A549 (cell line): ENCODE data around the gene ANKRD30A. TPM values are rescaled to one million over a fixed set of nuclear protein-coding genes. Genes with fewer than 3 reads are reported as not detected.

ENCODE experiments used
- ATAC-seq, 2 experiments: fragments of 200-7000 bp in 1 of 2; fragments of >200 bp in 1 of 2; cut with Nextera tagmentation in 1 of 2; cut with Tn5 transposase in 1 of 2; 3 replicates each; pipeline versions ENCODE4 v1.8.0 to v1.9.1; 2018 to 2020; ENCODE audit warnings: mild to moderate bottlenecking in 1 of 2, moderate library complexity in 1 of 2
- CTCF ChIA-PET: fragments of 300-600 bp; sonication (Branson Sonifier 250); formaldehyde crosslinking; extraction: SDS; loops from one replicate; lab custom pipeline; 2021; ENCODE audit warnings: antibody characterized with exemption, inconsistent platforms; lab: Yijun Ruan, JAX
- POLR2A ChIA-PET: fragments of 350-600 bp; formaldehyde crosslinking; extraction: SDS; loops from one replicate; lab custom pipeline; 2021; ENCODE audit warnings: antibody characterized with exemption, inconsistent platforms; lab: Yijun Ruan, JAX
- DNase-seq, 2 experiments: peaks; one replicate each; pipeline versions ENCODE4 v3.0.0 to v3.0.0-alpha.2; 2011 to 2016; ENCODE audit warnings: low read depth in 1 of 2, low spot score in 1 of 2
- FAIRE-seq: peaks from 2 replicates; lab custom pipeline; 2011; peaks lifted over from hg19 to GRCh38; lab: Jason Lieb, UNC
- H3K27ac ChIP-seq, 2 experiments: fragments of >200 bp; sonication (Bioruptor Twin); formaldehyde crosslinking; 3 replicates each; pipeline ENCODE4 v1.5.1; 2016 to 2017
- H3K4me1 ChIP-seq: fragments of >200 bp; sonication (Bioruptor Twin); formaldehyde crosslinking; 3 replicates; pipeline ENCODE4 v1.6.1; 2016
- H3K4me2 ChIP-seq: fragments of >200 bp; sonication (Bioruptor Twin); formaldehyde crosslinking; 3 replicates; pipeline ENCODE4 v1.6.1; 2016
- H3K4me3 ChIP-seq: fragments of >200 bp; sonication (Bioruptor Twin); formaldehyde crosslinking; 3 replicates; pipeline ENCODE4 v1.5.1; 2016
- H3K9me3 ChIP-seq: fragments of >200 bp; sonication (Bioruptor Twin); formaldehyde crosslinking; 3 replicates; pipeline ENCODE4 v1.6.1; 2016
- CBX2 ChIP-seq: fragments of 200-600 bp; sonication (generic); IDR thresholded peaks from 2 replicates; pipeline ENCODE4 v1.6.1; 2016; ENCODE audit warnings: low read depth, mild to moderate bottlenecking, borderline replicate concordance
- CEBPB ChIP-seq, 2 experiments: fragments of >200 bp in 1 of 2; sonication (Bioruptor Twin) in 1 of 2; formaldehyde crosslinking in 1 of 2; IDR thresholded peaks; 2 replicates each; pipeline ENCODE4 v1.6.1; 2012 to 2016
- CHD2 ChIP-seq: fragments of 150-350 bp; IDR thresholded peaks from 2 replicates; pipeline ENCODE4 v1.6.1; 2014; ENCODE audit warnings: low read length; ENCODE audit not compliant: partially characterized antibody
- CHD4 ChIP-seq: fragments of 200-600 bp; sonication (generic); IDR thresholded peaks from 2 replicates; pipeline ENCODE4 v1.6.1; 2016; ENCODE audit warnings: antibody characterized with exemption, mild to moderate bottlenecking, borderline replicate concordance
- CTCF ChIP-seq: fragments of >200 bp; sonication (Bioruptor Twin); formaldehyde crosslinking; IDR thresholded peaks from 3 replicates; pipeline ENCODE4 v1.5.1; 2016
- EHF ChIP-seq: fragments of 250-450 bp; sonication (Bioruptor Pico); IDR thresholded peaks from 2 replicates; pipeline ENCODE4 v1.5.0; 2020; ENCODE audit warnings: mild to moderate bottlenecking
- EP300 ChIP-seq, 2 experiments: fragments of >200 bp; sonication (Bioruptor Twin); formaldehyde crosslinking; IDR thresholded peaks; 2 replicates in 1 of 2; 3 replicates in 1 of 2; pipeline ENCODE4 v1.6.1; 2016 to 2017
- ESRRA ChIP-seq: fragments of 150-350 bp; IDR thresholded peaks from 2 replicates; pipeline ENCODE4 v1.6.1; 2014; ENCODE audit warnings: mild to moderate bottlenecking, low read length, borderline replicate concordance
- FOSL2 ChIP-seq, 2 experiments: fragments of 450-650 bp in 1 of 2; fragments of >200 bp in 1 of 2; sonication (Bioruptor Twin) in 1 of 2; formaldehyde crosslinking; IDR thresholded peaks; 2 replicates each; pipeline versions ENCODE4 v1.5.0 to v1.6.1; 2016 to 2020; ENCODE audit warnings: mild to moderate bottlenecking in 1 of 2, moderate library complexity in 1 of 2
- GATA3 ChIP-seq: IDR thresholded peaks from 2 replicates; pipeline ENCODE4 v1.6.1; 2012; ENCODE audit warnings: borderline replicate concordance
- HOXA7 ChIP-seq: fragments of 250-450 bp; sonication (Bioruptor Pico); IDR thresholded peaks from 2 replicates; pipeline ENCODE4 v1.5.0; 2020; ENCODE audit warnings: mild to moderate bottlenecking, moderate library complexity
- HOXB13 ChIP-seq: fragments of 250-450 bp; sonication (Bioruptor Pico); IDR thresholded peaks from 2 replicates; pipeline ENCODE4 v1.5.0; 2020; ENCODE audit warnings: low read depth, mild to moderate bottlenecking, moderate library complexity
- JUN ChIP-seq, 2 experiments: fragments of >200 bp; sonication (Bioruptor Twin); formaldehyde crosslinking; IDR thresholded peaks; 2 replicates in 1 of 2; 3 replicates in 1 of 2; pipeline ENCODE4 v1.6.1; 2016 to 2017
- JUNB ChIP-seq: fragments of >200 bp; sonication (Bioruptor Twin); formaldehyde crosslinking; IDR thresholded peaks from 2 replicates; pipeline ENCODE4 v1.6.1; 2016
- MAX ChIP-seq: IDR thresholded peaks from 2 replicates; pipeline ENCODE4 v1.6.1; 2012
- NFE2L2 ChIP-seq: fragments of 150-350 bp; conservative IDR thresholded peaks from 2 replicates; pipeline ENCODE4 v1.6.1; 2014; ENCODE audit warnings: low read length
- NPAS2 ChIP-seq: fragments of 250-450 bp; sonication (Bioruptor Pico); IDR thresholded peaks from 2 replicates; pipeline ENCODE4 v1.8.0; 2022; ENCODE audit warnings: mild to moderate bottlenecking, moderate library complexity, borderline replicate concordance
- POLR2A ChIP-seq: IDR thresholded peaks from 2 replicates; pipeline ENCODE4 v1.6.1; 2012; ENCODE audit warnings: mild to moderate bottlenecking, low read length
- RARB ChIP-seq: fragments of 250-450 bp; sonication (Bioruptor Pico); IDR thresholded peaks from 2 replicates; pipeline ENCODE4 v1.8.0; 2021; ENCODE audit warnings: mild to moderate bottlenecking, moderate library complexity
- RNF2 ChIP-seq: fragments of 200-600 bp; sonication (generic); IDR thresholded peaks from 2 replicates; pipeline ENCODE4 v1.6.1; 2016; ENCODE audit warnings: low read depth, mild to moderate bottlenecking, antibody characterized with exemption, moderate library complexity, borderline replicate concordance
- TFCP2L1 ChIP-seq: fragments of 250-450 bp; sonication (Bioruptor Pico); IDR thresholded peaks from 2 replicates; pipeline ENCODE4 v1.5.0; 2021; ENCODE audit warnings: mild to moderate bottlenecking
- ZC3H11A ChIP-seq: fragments of 450-650 bp; IDR thresholded peaks from 2 replicates; pipeline ENCODE4 v1.6.1; 2014; ENCODE audit warnings: antibody characterized with exemption, mild to moderate bottlenecking
- ZFP36 ChIP-seq: fragments of 450-650 bp; IDR thresholded peaks from 2 replicates; pipeline ENCODE4 v1.6.1; 2014; ENCODE audit warnings: borderline replicate concordance; ENCODE audit not compliant: partially characterized antibody
- ZNF302 ChIP-seq: fragments of 250-450 bp; sonication (Bioruptor Pico); IDR thresholded peaks from 2 replicates; pipeline ENCODE4 v1.9.0; 2021; ENCODE audit warnings: inconsistent platforms, mild to moderate bottlenecking, moderate library complexity
- WGBS: methylation state at CpG from one replicate; pipeline ENCODE4 v1.1.6; 2017; ENCODE audit errors: missing lambda C conversion rate; 5-methylcytosine and 5-hydroxymethylcytosine counted together
- polyA plus RNA-seq, 4 experiments: library from polyadenylated mRNA; depleted of rRNA in 3 of 4; stranded (reverse); fragments of >200 nt; fragmentation: RNase III in 1 of 4; extraction: RNeasy Plus Mini Kit Qiagen cat#74134 plus additional on column Dnase treatment in 1 of 4; gene quantifications; 2 replicates in 3 of 4; 3 replicates in 1 of 4; pipeline ENCODE4 v1.2.3, GENCODE V29; 2011 to 2017

ANKRD30A gene
- polyA plus RNA-seq, 2 of the 4 experiments (the other 2 are of a cell fraction) = 0.97 to 8.0 TPM

- Histone ChIP-seq H3K4me2 (no peak overlapping the region), H3K4me3 (no peak overlapping the region), H3K4me1 (peaks cover 32% of the 10 kb centered on the region; the same call in 2 of the 3 replicates), H3K9me3 (no peaks in the 10 kb centered on the region), H3K27ac (0 out of 6 replicates have a peak overlapping the region, but pooled peaks of 1 of the 2 experiments have one; percentile 37)
- ChIA-PET CTCF (no interaction called here), POLR2A (no interaction called here)
- ATAC-seq (no peak), DNase-seq (no peak), FAIRE-seq (peak; percentile 74)
- TF ChIP-seq ESRRA (no peak), RARB (no peak), EHF (no peak), NFE2L2 (no peak), CHD2 (no peak), CEBPB (IDR thresholded peaks at IDR 0.05) (no peak), JUN (IDR thresholded peaks at IDR 0.05) (no peak), CTCF (no peak), CHD4 (no peak), MAX (no peak), ZNF302 (CRISPR knock-in tag) (no peak), CBX2 (no peak), HOXA7 (CRISPR knock-in tag) (no peak), HOXB13 (CRISPR knock-in tag) (no peak), NPAS2 (CRISPR knock-in tag) (no peak), ZC3H11A (no peak), JUNB (no peak), ZFP36 (no peak)
- 58% methylated on average over 1 of the region's 1 CpG for WGBS
These were observed 95.5 kb downstream of the ANKRD30A start for GRCh38 chr10:37220866-37221265.

GRCh38 chr10:37222046-37222445, 96.6 kb downstream of the ANKRD30A start:
- H3K9me3 ChIP-seq = peaks cover 3% of the 10 kb centered on the region; the same call in 1 of the 3 replicates
- TF ChIP-seq EP300 (IDR thresholded peaks at IDR 0.05) = no peak
- no peak for TF ChIP-seq TFCP2L1 (CRISPR knock-in tag)
- TF ChIP-seq RARB = no peak
- TF ChIP-seq RNF2 = no peak
- no peak for TF ChIP-seq POLR2A
- no peak for TF ChIP-seq CEBPB (IDR thresholded peaks at IDR 0.05)
- TF ChIP-seq, all 56 proteins: peak for 0
- ChIA-PET POLR2A (no interaction called here), CTCF (no interaction called here)
- FAIRE-seq = no peak
- Histone ChIP-seq H3K4me1 (peaks cover 40% of the 10 kb centered on the region), H3K4me3 (no peak overlapping the region), H3K27ac (no peak overlapping the region), H3K4me2 (no peak overlapping the region)
- WGBS = 36% methylated on average over 2 of the region's 2 CpGs
- no peak for ATAC-seq
- no peak for DNase-seq

GRCh38 chr10:37225163-37225562, 99.8 kb downstream of the ANKRD30A start:
- FAIRE-seq (peak; percentile 61), ATAC-seq (peak in 1 of 2 experiments; percentile 23; a peak in 1 of 6 replicates), DNase-seq (peak in 1 of 2 experiments; percentile 63)
- no peak overlapping the region for H3K4me3 ChIP-seq
- 0 out of 2 replicates have a peak, but pooled peaks have one; percentile 20 for TF ChIP-seq MAX
- TF ChIP-seq FOSL2 (IDR thresholded peaks at IDR 0.05) = no peak
- TF ChIP-seq FOSL2 (CRISPR knock-in tag; IDR thresholded peaks at IDR 0.05) = peak; percentile 51; the same call in 1 of the 2 replicates
- TF ChIP-seq CEBPB (IDR thresholded peaks at IDR 0.05) = 0 out of 4 replicates have a peak, but pooled peaks of 1 of the 2 experiments have one; percentile 28
- no peak for TF ChIP-seq ZNF302 (CRISPR knock-in tag)
- no peak for TF ChIP-seq JUNB
- TF ChIP-seq GATA3 = peak; percentile 73
- ChIA-PET POLR2A (no interaction called here), CTCF (no interaction called here)
- WGBS = under 1% methylated on average over 2 of the region's 2 CpGs
- H3K4me2 ChIP-seq = peak overlapping the region; percentile 60
- H3K27ac ChIP-seq = peak overlapping the region; percentile 61 to 66; a peak in 4 of 6 replicates
- peaks cover 3% of the 10 kb centered on the region; the same call in 2 of the 3 replicates for H3K9me3 ChIP-seq
- peaks cover 22% of the 10 kb centered on the region for H3K4me1 ChIP-seq
